ENCODE measurements around the gene COL28A1.

DNA sequence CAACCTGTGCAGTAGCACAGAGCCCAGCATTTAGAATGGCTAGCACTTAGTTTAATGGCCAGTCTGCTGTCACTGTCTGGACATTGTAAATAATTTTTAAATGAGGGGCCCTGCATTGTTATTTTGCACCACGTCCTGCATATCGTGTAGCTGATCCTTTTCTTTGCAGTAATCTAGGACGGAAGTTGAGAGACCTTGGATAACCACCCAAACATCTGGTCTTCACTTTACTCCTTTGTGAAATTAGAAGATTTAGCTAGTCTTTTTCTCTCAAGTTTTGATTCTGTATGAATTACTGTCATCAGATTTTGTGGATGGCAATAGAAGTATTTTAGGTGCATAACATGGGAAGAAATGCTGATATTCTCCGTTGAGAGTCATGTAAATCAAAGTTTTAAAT is 32.9 kb upstream of the COL28A1 start:
- TF ChIP-seq, protein P1, sequence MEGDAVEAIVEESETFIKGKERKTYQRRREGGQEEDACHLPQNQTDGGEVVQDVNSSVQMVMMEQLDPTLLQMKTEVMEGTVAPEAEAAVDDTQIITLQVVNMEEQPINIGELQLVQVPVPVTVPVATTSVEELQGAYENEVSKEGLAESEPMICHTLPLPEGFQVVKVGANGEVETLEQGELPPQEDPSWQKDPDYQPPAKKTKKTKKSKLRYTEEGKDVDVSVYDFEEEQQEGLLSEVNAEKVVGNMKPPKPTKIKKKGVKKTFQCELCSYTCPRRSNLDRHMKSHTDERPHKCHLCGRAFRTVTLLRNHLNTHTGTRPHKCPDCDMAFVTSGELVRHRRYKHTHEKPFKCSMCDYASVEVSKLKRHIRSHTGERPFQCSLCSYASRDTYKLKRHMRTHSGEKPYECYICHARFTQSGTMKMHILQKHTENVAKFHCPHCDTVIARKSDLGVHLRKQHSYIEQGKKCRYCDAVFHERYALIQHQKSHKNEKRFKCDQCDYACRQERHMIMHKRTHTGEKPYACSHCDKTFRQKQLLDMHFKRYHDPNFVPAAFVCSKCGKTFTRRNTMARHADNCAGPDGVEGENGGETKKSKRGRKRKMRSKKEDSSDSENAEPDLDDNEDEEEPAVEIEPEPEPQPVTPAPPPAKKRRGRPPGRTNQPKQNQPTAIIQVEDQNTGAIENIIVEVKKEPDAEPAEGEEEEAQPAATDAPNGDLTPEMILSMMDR (IDR thresholded peaks at IDR 0.05; ENCODE audit: low read depth, low read length): no peak
- TF ChIP-seq POLR2A (IDR thresholded peaks at IDR 0.05; ENCODE audit: extremely low read depth, insufficient read length): no peak
